HUES48 (cell line): ENCODE data around the gene CKLF.
"Not testable (repeated sequence)": the region's sequence is repeated elsewhere in the genome, so short reads cannot be mapped to it uniquely, and the experiment has no call there.

Experiments
- H3K27ac ChIP-seq: one replicate; pipeline ENCODE4 v1.7.0; 2013; ENCODE audit warnings: low read depth, low read length, inconsistent platforms
- H3K27me3 ChIP-seq: 2 replicates; pipeline ENCODE4 v1.6.1; 2013; ENCODE audit warnings: mild to moderate bottlenecking, low read length; ENCODE audit not compliant: control insufficient read depth, insufficient read depth
- H3K36me3 ChIP-seq: 2 replicates; pipeline ENCODE4 v1.6.1; 2013; ENCODE audit warnings: low read length; ENCODE audit not compliant: control insufficient read depth, insufficient read depth
- H3K4me1 ChIP-seq: 2 replicates; pipeline ENCODE4 v1.6.1; 2013; ENCODE audit warnings: mild to moderate bottlenecking, low read length; ENCODE audit not compliant: control insufficient read depth, insufficient read depth
- H3K4me3 ChIP-seq: 2 replicates; pipeline ENCODE4 v1.5.1; 2013; ENCODE audit warnings: mild to moderate bottlenecking, low read depth, low read length
- H3K9ac ChIP-seq: 2 replicates; pipeline ENCODE4 v1.6.1; 2013; ENCODE audit warnings: mild to moderate bottlenecking, low read depth, low read length, moderate library complexity
- H3K9me3 ChIP-seq: 2 replicates; pipeline ENCODE4 v1.6.1; 2013; ENCODE audit warnings: low read length; ENCODE audit not compliant: control insufficient read depth, insufficient read depth

Gene CKLF

DNA sequence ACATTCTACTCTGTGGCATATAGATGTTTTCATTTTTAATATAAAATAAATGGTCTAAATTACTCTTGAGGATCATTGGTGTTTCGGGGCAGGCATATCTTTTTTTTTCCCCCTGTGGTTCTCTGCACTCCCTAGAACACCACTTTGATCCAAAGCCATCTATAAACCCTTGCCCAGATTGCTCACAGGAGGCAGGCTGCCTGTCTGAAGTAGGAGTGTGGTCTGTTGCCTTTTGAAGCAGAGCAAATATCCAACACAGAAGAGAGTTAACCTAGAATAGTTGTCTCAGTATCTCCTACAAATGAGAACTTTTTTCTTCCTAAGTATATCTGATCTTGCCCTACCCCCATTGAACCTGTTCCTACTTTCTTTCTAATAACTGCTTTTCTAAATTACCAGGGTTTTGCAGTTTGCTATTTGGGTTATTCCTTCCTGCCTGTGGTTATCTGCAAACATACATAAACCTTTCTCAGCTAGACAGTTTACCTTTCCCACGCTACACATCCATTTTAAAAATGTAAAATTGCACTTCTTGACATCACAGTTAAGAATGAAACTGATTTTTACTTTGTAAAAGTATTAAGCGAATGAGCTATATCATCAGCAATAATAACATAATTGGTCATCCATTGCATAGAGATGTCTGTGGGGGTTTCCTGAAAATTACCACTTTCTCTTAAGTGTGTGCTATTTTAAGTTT lies 9.2 kb downstream of the CKLF start:
- Histone ChIP-seq H3K36me3 (no peaks in the 10 kb centered on the region), H3K9ac (no peak overlapping the region), H3K27me3 (no peaks in the 10 kb centered on the region)

DNA sequence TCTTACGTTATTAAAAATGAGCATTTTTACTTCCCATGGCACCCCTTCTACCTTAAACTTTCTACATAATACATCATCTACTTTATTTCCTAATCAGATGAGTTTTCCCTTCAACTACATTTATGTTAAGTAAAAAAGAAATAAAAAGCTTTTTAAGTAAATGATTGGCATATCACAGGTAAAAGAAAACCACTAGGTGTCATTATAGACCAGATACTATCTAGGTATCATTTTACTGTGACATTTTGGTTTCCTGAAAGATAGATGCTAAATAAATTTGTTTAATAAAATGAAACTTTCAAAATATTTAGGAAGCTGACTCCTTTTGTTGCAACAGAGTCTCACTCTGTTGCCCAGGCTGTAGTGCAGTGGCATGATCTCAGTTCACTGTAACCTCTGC lies 10.0 kb downstream of the CKLF start:
- Histone ChIP-seq H3K27me3 (no peaks in the 10 kb centered on the region), H3K27ac (no peak overlapping the region), H3K9ac (no peak overlapping the region), H3K36me3 (no peaks in the 10 kb centered on the region), H3K4me1 (no peaks in the 10 kb centered on the region), H3K4me3 (no peak overlapping the region), H3K9me3 (no peaks in the 10 kb centered on the region)

More for the DNA sequence above, 9.2 kb downstream of the CKLF start:
- Histone ChIP-seq H3K4me1 (no peaks in the 10 kb centered on the region), H3K27ac (no peak overlapping the region), H3K4me3 (no peak overlapping the region), H3K9me3 (no peaks in the 10 kb centered on the region)

DNA sequence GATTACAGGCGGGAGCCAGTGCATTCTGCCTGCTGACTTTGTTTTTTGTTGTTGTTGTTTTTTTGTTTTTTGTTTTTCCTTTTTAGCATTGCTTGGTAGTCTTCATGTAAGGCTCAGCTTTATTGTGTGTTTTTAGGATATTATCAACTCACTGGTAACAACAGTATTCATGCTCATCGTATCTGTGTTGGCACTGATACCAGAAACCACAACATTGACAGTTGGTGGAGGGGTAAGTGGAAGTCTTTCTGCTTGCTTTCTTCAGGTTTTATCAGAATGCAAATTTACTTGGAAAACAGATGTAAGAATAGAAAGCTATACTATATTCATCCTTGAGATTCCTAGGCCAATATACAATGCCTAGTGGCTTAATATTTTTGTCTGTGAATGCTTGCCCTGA lies 10.6 kb downstream of the CKLF start:
- no peaks in the 10 kb centered on the region for H3K4me1 ChIP-seq
- no peaks in the 10 kb centered on the region for H3K36me3 ChIP-seq
- H3K9me3 ChIP-seq = no peaks in the 10 kb centered on the region
- no peak overlapping the region for H3K27ac ChIP-seq
- no peak overlapping the region for H3K9ac ChIP-seq
- H3K27me3 ChIP-seq = no peaks in the 10 kb centered on the region
- no peak overlapping the region for H3K4me3 ChIP-seq

DNA sequence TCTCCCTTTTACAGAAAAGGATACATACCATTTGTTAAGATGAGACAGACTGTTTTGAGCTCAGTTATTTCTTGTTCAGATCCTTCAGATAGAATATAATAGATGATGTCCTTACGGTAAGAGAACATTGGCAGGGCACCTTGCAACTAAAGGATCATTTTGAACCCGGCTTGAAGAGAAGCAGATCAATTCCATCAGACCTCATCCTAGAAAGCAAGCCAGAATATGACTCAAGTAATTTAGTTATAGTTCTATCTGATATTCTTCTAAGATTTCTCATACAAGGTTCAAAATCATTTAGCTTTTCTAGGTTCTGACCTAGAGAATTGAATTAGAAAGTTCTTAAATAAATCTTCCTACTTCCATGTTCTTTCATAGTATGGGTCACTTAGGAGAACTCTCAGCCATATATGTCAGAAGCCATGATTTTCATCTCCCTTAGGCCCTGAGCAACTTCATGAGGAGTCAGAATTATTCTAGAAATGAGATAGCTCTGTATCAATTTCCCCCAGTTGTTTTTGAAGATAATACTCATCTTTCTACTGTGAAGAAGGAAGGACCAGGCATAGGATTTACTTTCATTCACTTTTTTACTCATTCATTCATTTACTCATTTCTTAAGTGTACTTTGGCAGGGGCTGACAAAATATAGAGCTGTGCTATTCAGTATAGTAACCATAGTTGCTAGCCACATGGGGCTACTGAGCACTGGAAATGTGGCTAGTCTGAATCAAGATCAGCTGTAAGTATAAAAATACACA lies 11.4 kb downstream of the CKLF start:
- H3K9ac ChIP-seq = no peak overlapping the region
- H3K27ac ChIP-seq = no peak overlapping the region
- H3K36me3 ChIP-seq = no peaks in the 10 kb centered on the region
- no peaks in the 10 kb centered on the region for H3K9me3 ChIP-seq
- H3K4me3 ChIP-seq = no peak overlapping the region
- no peaks in the 10 kb centered on the region for H3K4me1 ChIP-seq
- no peaks in the 10 kb centered on the region for H3K27me3 ChIP-seq

DNA sequence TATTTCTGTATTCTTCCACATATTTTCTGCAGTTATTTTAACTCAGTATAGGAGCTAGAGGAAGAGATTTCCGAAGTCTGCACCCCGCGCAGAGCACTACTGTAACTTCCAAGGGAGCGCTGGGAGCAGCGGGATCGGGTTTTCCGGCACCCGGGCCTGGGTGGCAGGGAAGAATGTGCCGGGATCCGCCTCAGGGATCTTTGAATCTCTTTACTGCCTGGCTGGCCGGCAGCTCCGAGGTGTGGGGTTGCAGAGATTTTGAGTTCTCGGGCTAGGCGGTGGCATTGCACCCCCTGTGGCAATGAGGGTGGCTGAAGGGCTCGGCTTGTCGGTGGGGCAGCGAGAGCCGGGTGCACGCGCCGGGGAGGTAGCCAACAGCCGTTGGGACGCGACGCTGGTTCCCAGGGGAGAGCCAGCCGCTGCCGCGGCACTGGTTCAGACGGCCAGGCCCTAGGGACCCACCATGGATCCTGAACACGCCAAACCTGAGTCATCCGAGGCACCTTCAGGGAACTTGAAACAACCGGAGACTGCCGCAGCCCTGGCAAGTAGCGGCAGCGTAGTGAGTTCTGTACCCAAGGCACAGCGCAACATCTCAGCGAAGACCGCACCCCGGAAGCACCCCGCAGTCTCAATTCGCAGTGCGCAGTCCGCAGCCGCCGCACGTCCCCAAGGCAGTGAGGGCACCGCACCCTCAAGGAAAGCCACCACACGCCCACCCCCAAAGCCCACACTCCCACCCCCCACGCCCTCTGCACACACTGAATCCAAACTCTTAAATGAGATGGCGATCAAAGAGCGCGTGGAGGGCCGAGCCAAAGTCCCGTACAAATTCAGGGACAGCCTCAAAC lies 13.9 kb downstream of the CKLF start, which contains the start of gene CMTM1:
Gene CMTM1 (plus strand): TSS at position 389 of the 851 bp plus-strand sequence. CDS start 75 bp downstream, at position 464.
- no peaks in the 10 kb centered on the region for H3K4me1 ChIP-seq
- no peak within 1 kb of the TSS for H3K4me3 ChIP-seq
- no peaks in the 10 kb centered on the region for H3K36me3 ChIP-seq
- H3K9me3 ChIP-seq = no peaks in the 10 kb centered on the region
- H3K27ac ChIP-seq = no peak within 1 kb of the TSS
- no peaks in the 10 kb centered on the region for H3K27me3 ChIP-seq
- H3K9ac ChIP-seq = no peak within 1 kb of the TSS

DNA sequence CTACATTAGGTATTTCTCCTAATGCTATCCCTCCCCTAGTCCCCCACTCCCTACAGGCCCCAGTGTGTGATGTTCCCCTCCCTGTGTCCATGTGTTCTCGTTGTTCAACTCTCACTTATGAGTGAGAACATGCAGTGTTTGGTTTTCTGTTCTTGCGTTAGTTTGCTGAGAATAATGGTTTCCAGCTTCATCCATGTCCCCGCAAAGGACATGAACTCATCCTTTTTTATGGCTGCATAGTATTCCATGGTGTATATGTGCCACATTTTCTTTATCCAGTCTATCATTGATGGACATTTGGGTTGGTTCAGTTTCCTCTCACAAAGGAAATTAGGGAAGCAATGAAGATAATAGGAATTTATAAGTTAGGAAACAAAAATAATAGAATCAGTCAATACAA lies 14.9 kb downstream of the CKLF start:
- H3K9me3 ChIP-seq, H3K27ac ChIP-seq, H3K4me3 ChIP-seq, H3K27me3 ChIP-seq, H3K36me3 ChIP-seq, H3K4me1 ChIP-seq, H3K9ac ChIP-seq: not testable (repeated sequence)

DNA sequence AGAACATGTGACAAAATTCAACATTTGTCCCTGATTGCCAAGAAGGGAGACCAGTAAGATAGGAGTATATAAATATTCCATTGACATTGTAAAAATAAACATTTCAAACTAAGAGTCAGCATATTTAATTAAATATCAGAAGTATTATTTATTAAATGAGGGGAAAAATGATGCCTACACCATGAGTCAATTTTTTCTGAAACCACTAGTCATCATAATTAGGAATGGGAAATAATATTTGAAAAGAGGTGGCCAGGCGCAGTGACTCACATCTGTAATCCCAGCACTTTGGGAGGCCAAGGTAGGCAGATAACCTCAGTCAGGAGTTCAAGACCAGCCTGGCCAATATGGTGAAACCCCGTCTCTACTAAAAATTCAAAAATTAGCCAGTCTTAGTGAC lies 16.0 kb downstream of the CKLF start:
- H3K4me3 ChIP-seq = no peak overlapping the region
- H3K27me3 ChIP-seq = no peaks in the 10 kb centered on the region
- H3K36me3 ChIP-seq = no peaks in the 10 kb centered on the region
- H3K27ac ChIP-seq = no peak overlapping the region
- H3K9ac ChIP-seq = no peak overlapping the region
- no peaks in the 10 kb centered on the region for H3K4me1 ChIP-seq
- H3K9me3 ChIP-seq = no peaks in the 10 kb centered on the region

DNA sequence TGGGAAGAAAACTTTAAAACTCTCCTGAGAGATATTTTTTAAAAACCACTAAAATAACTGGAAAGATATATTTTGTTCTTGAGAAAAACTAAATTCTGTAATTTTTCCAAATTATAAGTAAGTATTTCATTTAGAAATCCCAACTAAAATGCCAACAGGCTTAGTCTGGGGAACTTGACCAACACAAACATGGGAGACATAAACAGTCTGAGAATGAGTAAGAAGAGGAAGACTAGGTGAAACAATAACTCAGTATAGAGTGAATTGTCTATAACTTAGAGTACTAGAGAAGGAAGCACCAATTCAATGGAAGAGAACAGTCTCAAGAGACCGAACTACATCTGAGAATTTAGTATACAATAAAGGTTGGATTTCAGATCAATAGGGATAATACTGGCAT lies 16.8 kb downstream of the CKLF start:
- no peak overlapping the region for H3K27ac ChIP-seq
- no peak overlapping the region for H3K9ac ChIP-seq
- H3K4me1 ChIP-seq = no peaks in the 10 kb centered on the region
- H3K27me3 ChIP-seq = no peaks in the 10 kb centered on the region
- no peak overlapping the region for H3K4me3 ChIP-seq
- H3K9me3 ChIP-seq = no peaks in the 10 kb centered on the region
- H3K36me3 ChIP-seq = no peaks in the 10 kb centered on the region

DNA sequence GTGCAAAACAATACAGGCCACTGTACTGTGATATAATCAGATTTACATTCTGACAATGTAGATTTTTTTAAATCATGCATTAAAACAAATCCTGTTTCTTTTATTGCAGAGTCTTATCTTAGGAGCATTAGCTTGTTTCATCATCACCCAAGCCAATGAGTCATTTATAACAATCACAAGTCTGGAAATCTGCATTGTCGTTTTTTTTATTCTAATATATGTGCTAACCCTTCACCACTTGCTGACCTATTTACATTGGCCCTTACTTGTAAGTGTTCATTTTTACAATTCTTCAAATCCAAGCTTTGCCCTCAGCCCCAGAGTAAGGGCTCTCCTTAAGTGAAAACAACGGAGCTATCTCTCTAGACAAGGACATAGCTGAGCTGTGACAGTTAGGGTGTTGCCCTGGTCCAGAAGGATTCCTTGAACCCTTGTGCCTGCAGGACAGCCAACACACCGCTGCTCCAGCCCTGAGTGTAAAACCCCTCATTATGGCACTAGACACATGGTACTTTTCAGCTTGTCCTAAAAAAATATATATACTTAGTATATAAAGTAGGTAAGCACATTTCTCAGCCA lies 17.5 kb downstream of the CKLF start:
- no peaks in the 10 kb centered on the region for H3K9me3 ChIP-seq
- H3K4me3 ChIP-seq = no peak overlapping the region
- H3K36me3 ChIP-seq = no peaks in the 10 kb centered on the region
- H3K4me1 ChIP-seq = no peaks in the 10 kb centered on the region
- no peak overlapping the region for H3K9ac ChIP-seq
- no peaks in the 10 kb centered on the region for H3K27me3 ChIP-seq
- H3K27ac ChIP-seq = no peak overlapping the region

DNA sequence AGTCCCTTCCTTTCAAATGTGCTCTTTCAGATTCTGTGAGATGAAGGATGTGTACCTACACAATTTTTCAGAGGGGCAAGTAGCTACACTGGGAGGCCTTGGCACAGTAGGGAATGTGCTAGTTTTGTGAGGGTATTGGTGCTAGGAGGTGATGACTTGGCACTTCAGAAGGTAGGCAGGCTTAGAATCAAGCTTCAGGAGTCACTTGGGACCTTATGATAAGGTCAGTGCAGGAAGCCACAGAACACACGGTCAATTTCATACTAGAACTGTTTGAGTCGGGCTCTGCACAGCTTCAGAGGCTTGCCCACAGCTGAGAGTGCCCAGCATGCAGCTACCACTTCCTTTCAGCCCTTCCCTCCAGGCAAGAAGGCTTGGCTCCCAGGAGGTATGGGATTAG lies 20.0 kb downstream of the CKLF start:
- Histone ChIP-seq H3K9me3 (no peaks in the 10 kb centered on the region), H3K9ac (no peak overlapping the region), H3K27me3 (peaks cover 7% of the 10 kb centered on the region), H3K4me3 (no peak overlapping the region), H3K36me3 (no peaks in the 10 kb centered on the region), H3K4me1 (no peaks in the 10 kb centered on the region), H3K27ac (no peak overlapping the region)
